WERI-Rb-1 (cell line): ENCODE data around the gene CAPN5.
A peak's percentile ranks its signal among the peaks of the same experiment; 100 is the strongest.

Experiments
- DNase-seq: peaks from one replicate; pipeline ENCODE4 v3.0.0-alpha.2; 2020
- H3K27ac ChIP-seq: fragments of 250-450 bp; sonication (Bioruptor Pico); 2 replicates; pipeline ENCODE4 v1.5.1; 2020; ENCODE audit warnings: mild to moderate bottlenecking, moderate library complexity
- H3K27me3 ChIP-seq: fragments of 250-450 bp; sonication (Bioruptor Pico); 2 replicates; pipeline ENCODE4 v1.5.1; 2021; ENCODE audit warnings: mild to moderate bottlenecking, low read depth, moderate library complexity; ENCODE audit not compliant: insufficient read depth, severe bottlenecking
- H3K36me3 ChIP-seq: fragments of 250-450 bp; sonication (Bioruptor Pico); 2 replicates; pipeline ENCODE4 v1.5.1; 2020; ENCODE audit warnings: mild to moderate bottlenecking, moderate library complexity
- H3K4me3 ChIP-seq: 2 replicates; pipeline ENCODE4 v1.5.1; 2011; ENCODE audit warnings: low read depth, mild to moderate bottlenecking, control low read depth, low read length
- H3K9me3 ChIP-seq: fragments of 250-450 bp; sonication (Bioruptor Pico); 2 replicates; pipeline ENCODE4 v1.5.1; 2021; ENCODE audit warnings: mild to moderate bottlenecking, moderate library complexity; ENCODE audit not compliant: severe bottlenecking
- CTCF ChIP-seq: IDR thresholded peaks from 2 replicates; pipeline ENCODE4 v1.5.1; 2011; ENCODE audit warnings: low read depth, mild to moderate bottlenecking, control low read depth, inconsistent platforms, low read length

CAPN5 gene

GRCh38 chr11:77026743-77027142, 40.0 kb upstream of the CAPN5 start:
- H3K36me3 ChIP-seq = no peaks in the 10 kb centered on the region
- peak overlapping the region; percentile 76 for H3K27ac ChIP-seq

GRCh38 chr11:77027275-77027674, 39.5 kb upstream of the CAPN5 start:
- peak; percentile 79 for DNase-seq
- no peak for TF ChIP-seq CTCF
- Histone ChIP-seq H3K4me3 (no peak overlapping the region), H3K27ac (peak overlapping the region; percentile 76), H3K27me3 (no peaks in the 10 kb centered on the region), H3K9me3 (no peaks in the 10 kb centered on the region), H3K36me3 (no peaks in the 10 kb centered on the region)

More at GRCh38 chr11:77026743-77027142, 40.0 kb upstream of the CAPN5 start:
- Histone ChIP-seq H3K9me3 (no peaks in the 10 kb centered on the region), H3K4me3 (no peak overlapping the region), H3K27me3 (no peaks in the 10 kb centered on the region)
- TF ChIP-seq CTCF = no peak
- no peak for DNase-seq

- no peak for TF ChIP-seq CTCF
- Histone ChIP-seq H3K9me3 (no peaks in the 10 kb centered on the region), H3K27me3 (no peaks in the 10 kb centered on the region), H3K4me3 (no peak overlapping the region), H3K36me3 (no peaks in the 10 kb centered on the region), H3K27ac (no peak overlapping the region)
- DNase-seq = no peak
Measured at GRCh38 chr11:77029829-77030228, 36.9 kb upstream of the CAPN5 start.

- TF ChIP-seq CTCF = no peak
- no peaks in the 10 kb centered on the region for H3K9me3 ChIP-seq
- H3K27ac ChIP-seq = no peak overlapping the region
- H3K4me3 ChIP-seq = no peak overlapping the region
- H3K27me3 ChIP-seq = no peaks in the 10 kb centered on the region
- no peaks in the 10 kb centered on the region for H3K36me3 ChIP-seq
- no peak for DNase-seq
Measured at GRCh38 chr11:77030834-77031414, 35.8 kb upstream of the CAPN5 start.

- Histone ChIP-seq H3K36me3 (no peaks in the 10 kb centered on the region), H3K4me3 (no peak overlapping the region), H3K9me3 (no peaks in the 10 kb centered on the region), H3K27me3 (no peaks in the 10 kb centered on the region), H3K27ac (no peak overlapping the region)
- DNase-seq = no peak
- TF ChIP-seq CTCF = no peak
Measured at GRCh38 chr11:77031599-77031998, 35.2 kb upstream of the CAPN5 start.

GRCh38 chr11:77035039-77035438, 31.7 kb upstream of the CAPN5 start:
- no peaks in the 10 kb centered on the region for H3K36me3 ChIP-seq
- no peaks in the 10 kb centered on the region for H3K27me3 ChIP-seq
- H3K27ac ChIP-seq = no peak overlapping the region
- no peaks in the 10 kb centered on the region for H3K9me3 ChIP-seq
- DNase-seq = no peak
- TF ChIP-seq CTCF = no peak
- H3K4me3 ChIP-seq = no peak overlapping the region
